Inflammatory macrophage treated with lipopolysaccharide for 1 hour (primary cell): ENCODE data around the gene NR5A1.

ENCODE experiments used
- DNase-seq, 2 donors: peaks; one replicate each; pipeline ENCODE4 v3.0.0-alpha.2; 2020 to 2022

NR5A1 gene

GRCh38 chr9:124457079-124457886, 49.9 kb downstream of the NR5A1 start:
- DNase-seq, result no peak

- DNase-seq, result no peak
These were observed 50.7 kb downstream of the NR5A1 start for GRCh38 chr9:124456341-124457078.

- DNase-seq, result no peak
These were observed 51.4 kb downstream of the NR5A1 start for GRCh38 chr9:124455820-124456219.

GRCh38 chr9:124454791-124455443, 52.3 kb downstream of the NR5A1 start:
- DNase-seq, result no peak

GRCh38 chr9:124454296-124454695, 52.9 kb downstream of the NR5A1 start:
- DNase-seq, result no peak

GRCh38 chr9:124453586-124454191, 53.5 kb downstream of the NR5A1 start:
- DNase-seq, result no peak

GRCh38 chr9:124452841-124453585, 54.2 kb downstream of the NR5A1 start:
- no peak for DNase-seq

GRCh38 chr9:124452326-124452725, 54.9 kb downstream of the NR5A1 start:
- no peak for DNase-seq

- no peak for DNase-seq
These were observed 56.1 kb downstream of the NR5A1 start for GRCh38 chr9:124450931-124451661.

- DNase-seq, result no peak
These were observed 56.8 kb downstream of the NR5A1 start, which contains the start of gene ADGRD2 for GRCh38 chr9:124450241-124450924. Gene ADGRD2, plus strand, starts transcription at chr9:124450451. Its CDS starts 1,216 bp downstream, at chr9:124451667.

- no peak for DNase-seq
These were observed 57.6 kb downstream of the NR5A1 start for GRCh38 chr9:124449381-124450151.

GRCh38 chr9:124448019-124448418, 59.2 kb downstream of the NR5A1 start:
- no peak for DNase-seq

GRCh38 chr9:124447297-124447661, 59.9 kb downstream of the NR5A1 start:
- no peak for DNase-seq

GRCh38 chr9:124444166-124444565, 63.0 kb downstream of the NR5A1 start:
- no peak for DNase-seq

GRCh38 chr9:124443625-124444024, 63.6 kb downstream of the NR5A1 start:
- no peak for DNase-seq

- DNase-seq, result no peak
These were observed 64.4 kb downstream of the NR5A1 start for GRCh38 chr9:124442826-124443225.

- DNase-seq, result no peak
These were observed 64.8 kb downstream of the NR5A1 start for GRCh38 chr9:124442379-124442778.

- DNase-seq, result no peak
These were observed 65.9 kb downstream of the NR5A1 start for GRCh38 chr9:124441291-124441690.

GRCh38 chr9:124440786-124441185, 66.4 kb downstream of the NR5A1 start:
- DNase-seq, result no peak

GRCh38 chr9:124439686-124440243, 67.4 kb downstream of the NR5A1 start:
- DNase-seq, result no peak
